SKM-1 (cell line): ENCODE data around the gene CPB1.
"Not testable (repeated sequence)": the region's sequence is repeated elsewhere in the genome, so short reads cannot be mapped to it uniquely, and the experiment has no call there.

Experiments
- DNase-seq: peaks from one replicate; lab custom pipeline; 2025; ENCODE audit not compliant: unreplicated experiment; lab: John Stamatoyannopoulos, UW

CPB1 gene

DNA sequence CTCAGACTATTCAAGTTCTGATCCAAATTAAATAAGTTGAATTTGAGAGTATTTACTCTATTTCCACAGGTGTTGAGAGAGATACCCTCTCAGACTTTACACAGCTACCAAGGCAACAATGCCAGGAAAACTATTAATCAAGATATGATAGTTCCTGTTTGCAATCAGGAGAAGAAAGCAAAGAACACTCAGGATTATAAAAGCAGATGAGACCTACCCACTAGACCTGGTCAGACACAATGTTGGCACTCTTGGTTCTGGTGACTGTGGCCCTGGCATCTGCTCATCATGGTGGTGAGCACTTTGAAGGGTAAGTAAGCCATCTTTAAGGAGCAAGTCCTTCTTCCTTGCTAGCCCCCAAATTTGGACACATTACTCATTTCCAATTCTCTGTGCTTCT, at the start of gene CPB1:
Gene CPB1 (plus strand): TSS at position 227 of the 400 bp plus-strand sequence. CDS start 13 bp downstream, at position 240.
- DNase-seq, result no peak

DNA sequence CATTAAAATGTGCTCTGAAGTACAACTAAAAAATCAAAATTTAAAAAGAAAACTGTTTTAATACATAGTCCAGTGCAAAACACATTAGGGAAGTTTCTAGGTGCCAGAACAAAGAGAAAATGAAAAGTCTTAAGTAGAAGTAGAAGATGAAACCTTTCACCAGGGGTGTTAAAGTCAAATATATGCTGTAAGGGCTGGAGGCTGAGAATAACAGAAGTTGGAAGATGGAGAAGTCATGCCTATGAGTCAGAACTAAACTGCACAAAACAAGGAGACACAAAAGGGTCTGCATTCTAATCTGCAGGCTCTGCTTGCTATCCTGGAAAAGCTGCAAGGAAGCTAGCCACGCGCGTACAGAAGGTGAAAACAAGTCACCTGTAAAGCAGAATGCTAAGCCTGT, 48.7 kb upstream of the CPB1 start:
- DNase-seq, result no peak

DNA sequence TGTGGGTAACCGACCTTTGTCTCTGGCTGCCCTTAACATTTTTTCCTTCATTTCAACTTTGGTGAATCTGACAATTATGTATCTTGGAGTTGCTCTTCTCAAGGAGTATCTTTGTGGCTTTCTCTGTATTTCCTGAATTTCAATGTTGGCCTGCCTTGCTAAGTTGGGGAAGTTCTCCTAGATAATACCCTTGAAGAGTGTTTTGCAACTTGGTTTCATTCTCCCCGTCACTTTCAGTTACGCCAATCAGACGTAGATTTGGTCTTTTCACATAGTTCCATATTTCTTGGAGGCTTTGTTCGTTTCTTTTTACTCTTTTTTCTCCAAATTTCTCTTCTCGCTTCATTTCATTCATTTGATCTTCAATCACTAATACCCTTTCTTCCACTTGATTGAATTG, 42.6 kb upstream of the CPB1 start:
- not testable (repeated sequence) for DNase-seq

DNA sequence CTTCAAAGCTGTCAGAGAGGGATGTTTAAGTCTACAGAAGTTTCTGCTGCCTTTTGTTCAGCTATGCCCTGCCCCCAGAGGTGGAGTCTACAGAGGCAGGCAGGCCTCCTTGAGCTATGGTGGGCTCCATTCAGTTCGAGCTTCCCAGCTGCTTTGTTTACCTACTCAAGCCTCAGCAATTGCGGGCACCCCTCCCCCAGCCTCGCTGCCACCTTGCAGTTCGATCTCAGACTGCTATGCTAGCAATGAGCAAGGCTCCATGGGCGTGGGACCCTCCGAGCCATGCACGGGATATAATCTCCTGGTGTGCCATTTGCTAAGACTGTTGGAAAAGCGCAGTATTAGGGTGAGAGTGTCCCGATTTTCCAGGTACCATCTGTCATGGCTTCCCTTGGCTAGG, 41.5 kb upstream of the CPB1 start:
- DNase-seq, result not testable (repeated sequence)

DNA sequence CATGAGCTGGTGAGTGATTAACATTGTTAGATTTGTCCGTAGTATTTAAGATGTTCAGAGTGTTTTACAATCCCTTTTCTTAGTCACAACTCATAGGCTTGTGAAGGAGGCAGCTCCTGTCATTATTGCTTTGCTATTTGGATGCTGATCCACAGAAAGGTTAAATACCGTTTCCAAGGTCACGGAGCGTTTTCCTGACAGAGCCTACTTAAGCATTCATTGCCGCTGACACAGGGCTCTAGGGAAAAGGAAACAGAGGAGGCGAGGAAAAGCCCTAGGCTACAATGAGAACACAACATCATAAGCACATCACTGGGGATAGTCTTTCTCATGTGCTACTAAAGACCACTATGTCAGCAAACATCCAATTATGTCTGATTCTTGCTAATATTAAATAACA, 38.5 kb upstream of the CPB1 start:
- DNase-seq, result no peak

DNA sequence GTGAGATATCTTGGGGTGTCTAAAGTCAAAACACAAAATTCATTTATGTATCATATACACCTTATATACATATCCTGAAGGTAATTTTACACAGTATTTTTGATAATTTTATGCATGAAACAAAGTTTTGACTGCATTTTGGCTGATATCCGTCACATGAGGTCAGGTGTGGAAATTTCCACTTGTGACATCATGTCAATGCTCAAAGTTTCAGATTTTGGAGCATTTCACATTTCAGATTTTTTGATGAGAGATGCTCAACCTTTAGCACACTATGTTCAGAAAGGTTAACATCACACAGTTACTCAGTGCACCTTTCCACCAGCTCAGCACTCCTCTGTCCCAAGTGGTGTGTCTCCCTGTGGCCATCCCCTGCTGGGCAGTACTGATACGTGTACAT, 37.7 kb upstream of the CPB1 start:
- no peak for DNase-seq

DNA sequence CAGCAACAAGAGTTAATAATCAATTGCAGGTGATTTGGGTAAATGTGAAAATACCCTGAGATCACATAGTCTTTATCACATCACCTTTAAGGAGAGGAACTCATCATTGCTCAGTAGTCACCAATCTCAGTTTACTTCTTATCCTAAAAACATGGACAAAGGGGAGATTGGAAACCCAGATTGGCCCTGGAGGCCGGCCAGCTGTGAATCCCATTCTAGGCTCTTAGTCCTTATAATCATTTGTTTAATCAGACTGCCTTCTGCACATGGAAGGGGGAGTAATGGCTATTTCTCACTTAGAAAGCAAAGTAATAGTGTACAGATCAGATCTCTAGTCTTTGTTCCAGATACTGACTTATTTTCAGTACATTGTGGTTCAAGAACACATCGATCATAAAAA, 37.2 kb upstream of the CPB1 start:
- no peak for DNase-seq

DNA sequence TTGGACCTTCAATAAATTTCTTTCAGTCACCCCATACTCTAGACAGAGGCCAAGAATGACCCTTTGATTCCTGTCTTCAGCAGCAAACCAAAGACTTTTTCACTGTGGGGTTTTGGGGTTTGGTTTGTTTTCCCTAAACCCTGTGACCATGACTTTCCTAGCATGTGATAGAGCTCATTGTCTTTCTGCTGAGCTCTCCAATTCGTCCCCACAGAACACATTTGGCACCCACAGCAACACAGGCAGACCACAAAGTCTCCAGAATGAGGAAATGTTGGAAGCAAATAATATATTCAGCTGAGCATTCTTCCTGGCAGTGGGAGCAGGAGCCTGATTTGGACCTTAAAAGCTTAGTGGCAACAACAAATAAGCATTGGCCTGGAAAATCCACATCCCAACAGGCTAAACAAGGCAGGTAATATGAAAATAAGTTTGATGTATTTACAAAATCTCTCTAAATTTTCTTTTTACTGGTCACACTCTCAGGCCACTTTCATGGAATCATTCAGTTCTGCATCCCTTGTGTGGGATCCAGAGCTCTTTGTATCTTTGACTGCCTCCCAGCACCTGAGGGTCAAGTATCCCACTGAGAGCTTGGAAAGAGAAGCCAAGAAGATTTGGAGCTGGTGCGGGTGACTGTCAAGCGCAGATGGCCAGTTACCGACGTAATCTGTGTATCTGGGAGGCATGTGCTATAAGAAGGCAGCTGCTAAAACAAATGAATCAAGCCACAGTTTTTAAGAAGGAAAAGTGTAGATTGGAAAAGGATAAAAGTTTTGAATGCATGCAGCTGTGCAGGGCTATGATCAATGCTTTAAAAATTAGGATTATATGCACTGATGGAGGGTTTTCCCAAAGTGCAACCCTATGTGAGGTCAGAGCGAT, 36.5 kb upstream of the CPB1 start:
- no peak for DNase-seq

DNA sequence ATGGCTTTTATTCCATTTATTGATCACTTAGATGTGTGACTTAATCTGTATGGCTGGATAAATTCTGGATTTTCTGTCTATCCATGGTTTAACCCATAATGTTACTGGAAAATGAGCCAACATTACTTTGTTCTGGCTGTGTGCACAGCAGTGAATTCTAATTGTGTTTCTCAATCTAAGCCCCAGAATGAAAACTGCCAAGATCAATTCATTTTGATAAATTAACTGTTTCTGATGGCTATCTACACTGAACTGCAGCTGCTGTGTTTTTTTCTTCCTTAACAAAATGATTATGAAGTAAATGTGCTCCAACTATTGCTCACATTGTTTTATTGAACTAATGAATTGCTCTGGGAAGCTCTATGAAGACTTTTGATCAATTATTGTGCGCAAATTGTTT, 35.7 kb upstream of the CPB1 start:
- no peak for DNase-seq

DNA sequence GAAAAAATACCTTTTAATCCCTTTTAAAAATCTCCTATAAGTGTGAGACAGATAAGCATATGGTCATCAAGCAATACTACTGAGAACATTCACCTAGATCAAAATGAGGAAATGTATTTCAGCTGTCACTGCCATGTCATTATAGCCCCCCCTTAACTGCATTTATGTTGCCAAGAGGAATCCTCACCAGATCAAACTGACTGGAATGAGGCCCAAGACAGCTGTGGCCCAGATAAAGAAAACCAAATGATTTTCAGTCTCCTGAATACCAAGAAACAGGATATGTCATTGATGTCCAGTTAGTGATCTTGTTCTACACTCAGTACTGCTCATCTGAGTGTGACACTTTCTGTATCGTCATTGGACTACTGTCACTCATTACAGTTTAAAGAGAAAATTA, 35.1 kb upstream of the CPB1 start:
- no peak for DNase-seq

DNA sequence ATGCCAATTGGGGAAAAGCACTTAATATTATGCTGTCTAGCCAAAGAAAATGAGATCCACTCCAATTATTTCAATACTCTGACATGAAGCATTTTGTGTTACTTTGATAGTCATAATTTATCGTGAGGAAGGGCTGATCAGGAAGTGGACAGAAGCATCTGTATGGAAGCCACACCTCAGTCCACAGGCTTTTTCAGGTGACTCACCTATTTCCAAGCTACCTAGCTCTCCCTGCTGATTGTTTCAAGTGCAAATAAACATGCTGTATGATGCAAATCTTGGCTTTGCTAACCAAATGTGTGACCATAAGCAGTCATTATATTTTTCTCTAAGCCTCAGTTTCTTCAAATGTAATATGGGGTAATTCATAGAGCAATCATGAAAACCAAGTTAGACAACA, 30.8 kb upstream of the CPB1 start:
- DNase-seq, result no peak

DNA sequence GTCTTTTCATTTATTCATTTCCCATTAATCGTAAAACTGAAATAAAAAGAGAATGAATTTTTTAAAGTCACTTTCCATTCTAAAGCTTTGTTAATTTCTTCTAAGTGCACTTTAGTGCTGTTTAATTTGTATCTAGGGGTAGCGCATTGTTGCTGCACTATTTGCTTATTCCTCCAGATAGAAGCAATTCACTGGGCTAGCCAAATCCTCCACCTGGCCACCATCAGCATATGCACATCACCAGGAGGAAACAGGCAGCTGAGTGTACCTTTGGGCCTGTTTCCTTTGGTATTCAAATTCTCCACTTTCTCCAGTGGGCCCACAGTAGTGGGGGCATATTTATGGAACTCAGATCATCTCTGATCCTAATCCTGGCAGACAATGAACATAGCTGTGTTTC, 29.8 kb upstream of the CPB1 start:
- no peak for DNase-seq

DNA sequence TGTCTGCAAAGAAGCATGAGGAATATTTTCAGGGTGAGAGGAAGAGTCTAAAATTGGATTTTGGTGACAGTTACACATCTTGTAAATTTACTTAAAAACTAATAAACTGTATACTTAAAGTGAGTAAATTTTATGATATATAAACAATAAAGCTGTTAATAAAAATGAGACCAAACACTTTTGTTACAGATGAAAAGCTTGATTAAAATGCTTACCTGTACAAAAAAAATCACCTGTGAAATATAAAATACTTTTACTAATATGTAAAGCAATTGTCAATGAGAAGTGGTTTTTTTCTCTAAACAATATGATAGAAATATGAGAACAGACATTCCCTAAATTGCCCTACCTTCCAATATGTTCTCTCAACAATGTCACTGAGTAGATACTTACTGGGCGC, 27.2 kb upstream of the CPB1 start:
- no peak for DNase-seq

DNA sequence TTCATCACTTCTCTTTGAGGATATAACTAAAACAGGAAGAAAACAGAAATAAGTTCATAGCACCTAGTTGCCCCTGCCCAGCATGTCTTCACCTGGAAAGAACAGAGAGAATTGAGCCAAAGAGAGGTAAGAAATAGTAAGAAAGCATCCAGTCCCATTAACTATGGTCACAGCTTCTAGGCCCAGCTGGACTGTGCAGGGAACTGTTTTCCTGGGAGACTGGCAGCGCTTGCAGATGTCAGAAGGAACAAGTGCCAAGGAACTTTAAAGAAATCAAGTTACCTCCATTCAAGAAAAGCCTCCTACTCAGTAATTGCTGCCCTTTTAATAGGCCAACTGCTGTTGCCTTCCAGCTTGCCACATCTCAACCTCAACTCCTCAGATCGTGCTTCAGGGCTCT, 17.8 kb upstream of the CPB1 start:
- DNase-seq, result no peak

DNA sequence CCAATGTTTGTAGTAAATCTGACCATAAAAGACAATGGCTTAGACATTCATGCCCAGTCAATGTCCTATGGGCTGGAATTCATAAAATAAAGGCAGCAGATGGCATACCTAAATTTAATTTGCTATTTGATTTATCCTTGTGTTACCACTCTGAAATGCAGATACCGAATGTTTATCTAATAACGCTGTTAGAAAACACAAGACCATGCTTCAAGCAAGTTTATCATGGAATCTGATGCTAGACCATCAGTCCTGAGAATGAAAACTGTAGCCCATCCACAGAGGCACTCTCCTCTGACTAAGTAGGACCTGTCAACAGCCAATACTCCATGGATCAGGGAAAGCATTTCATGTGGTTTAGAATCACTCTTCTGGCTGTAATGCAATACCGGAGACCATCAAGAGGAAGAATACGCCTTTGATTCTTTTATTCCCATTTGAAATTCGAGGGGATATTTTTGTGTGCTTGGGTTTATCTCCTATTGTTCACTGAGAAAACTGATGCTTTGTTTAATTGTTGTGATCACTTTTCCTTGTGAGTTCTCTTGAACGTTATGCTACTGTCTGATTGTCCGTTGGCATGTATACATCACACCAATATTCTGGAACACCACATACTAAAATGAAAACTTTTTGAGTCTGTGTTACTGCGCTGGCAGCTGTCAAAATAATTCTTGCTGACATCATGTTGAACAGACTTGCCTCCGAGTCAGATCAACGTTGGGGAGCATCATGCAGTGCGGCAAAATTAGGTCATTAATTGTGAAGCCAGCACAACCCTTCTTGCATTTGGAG, 12.1 kb upstream of the CPB1 start:
- no peak for DNase-seq

DNA sequence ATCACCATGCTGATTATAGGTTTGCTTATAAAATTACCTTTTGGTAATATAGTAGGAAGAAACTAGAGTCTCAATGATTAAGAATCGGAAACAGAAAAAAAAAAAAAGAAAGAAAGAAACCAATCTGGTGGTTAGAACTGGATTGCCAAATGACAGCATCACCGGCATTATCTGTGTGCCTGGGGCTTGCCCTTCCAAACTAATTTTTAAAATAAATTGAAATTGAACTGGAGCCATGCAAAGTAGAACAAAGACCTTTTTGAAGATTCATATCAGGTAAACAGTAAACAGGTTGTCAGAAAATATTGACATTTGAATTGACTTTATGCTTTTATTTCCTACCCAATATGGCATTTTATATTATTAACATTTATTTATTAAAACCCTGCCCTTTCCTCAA, 11.2 kb upstream of the CPB1 start:
- no peak for DNase-seq

DNA sequence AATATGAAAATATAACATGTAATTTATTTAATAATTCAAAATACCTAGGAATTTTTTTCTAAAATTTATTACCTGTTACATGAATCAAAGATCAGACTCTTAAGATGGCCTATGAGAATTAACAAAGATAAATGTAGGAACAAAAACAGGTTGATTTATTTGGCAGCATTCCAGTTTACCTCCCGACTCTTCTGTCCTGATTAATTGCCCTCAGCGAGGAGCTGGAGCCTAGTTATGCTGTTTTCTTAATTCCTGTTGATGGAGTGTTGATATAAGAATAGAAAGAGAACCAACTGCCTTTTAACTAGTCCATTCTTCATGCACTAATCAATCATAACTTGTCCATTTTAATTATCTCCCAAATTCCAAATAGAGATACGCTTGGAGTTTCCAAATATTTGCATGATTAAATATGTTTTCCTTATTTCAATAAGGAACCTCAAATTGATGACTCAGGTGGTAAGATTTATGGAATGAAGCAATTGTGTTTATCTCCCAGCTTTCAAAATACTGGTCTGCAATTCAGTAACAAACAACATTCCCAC, 10.6 kb upstream of the CPB1 start:
- no peak for DNase-seq

DNA sequence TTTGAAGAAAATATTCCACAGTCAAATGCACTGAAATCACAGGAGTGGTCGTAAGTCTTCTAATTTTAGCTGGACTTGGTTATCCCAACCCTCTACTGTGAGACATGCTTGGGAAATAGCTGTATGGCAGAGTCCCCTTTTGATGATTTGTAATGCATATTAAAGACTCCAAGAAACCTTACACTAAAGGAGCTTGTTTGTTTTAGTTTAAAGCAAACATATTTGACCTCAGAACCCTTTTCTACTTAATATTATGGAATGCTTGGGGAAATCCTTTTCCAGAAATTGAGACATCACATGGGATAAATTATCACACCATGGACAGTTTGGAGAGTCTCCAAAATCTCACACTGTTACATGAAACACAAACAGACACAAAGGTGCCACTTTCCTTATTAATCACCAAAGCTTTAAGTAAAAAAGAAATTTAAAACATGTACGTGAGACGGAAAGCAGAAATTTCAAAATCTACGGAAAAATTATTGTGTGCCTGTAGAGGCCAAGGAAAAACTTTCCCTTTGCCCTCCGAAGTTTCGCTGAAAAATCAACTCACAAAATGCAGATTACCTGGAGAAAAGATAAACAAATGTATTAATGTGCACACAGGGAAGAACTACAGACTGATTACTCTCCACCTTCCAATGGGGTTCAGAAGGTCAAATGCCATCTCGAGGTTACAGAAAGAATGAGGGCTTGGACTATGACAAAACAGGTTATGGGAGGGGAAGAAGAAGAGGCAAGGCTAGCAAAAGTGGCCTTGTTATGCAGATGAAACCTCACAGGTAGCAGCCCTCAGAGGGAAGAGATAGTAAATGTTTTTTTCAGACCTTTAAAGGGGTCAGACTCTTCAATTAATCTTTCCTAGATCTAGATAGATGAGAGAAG, 7.0 kb upstream of the CPB1 start:
- DNase-seq, result no peak

DNA sequence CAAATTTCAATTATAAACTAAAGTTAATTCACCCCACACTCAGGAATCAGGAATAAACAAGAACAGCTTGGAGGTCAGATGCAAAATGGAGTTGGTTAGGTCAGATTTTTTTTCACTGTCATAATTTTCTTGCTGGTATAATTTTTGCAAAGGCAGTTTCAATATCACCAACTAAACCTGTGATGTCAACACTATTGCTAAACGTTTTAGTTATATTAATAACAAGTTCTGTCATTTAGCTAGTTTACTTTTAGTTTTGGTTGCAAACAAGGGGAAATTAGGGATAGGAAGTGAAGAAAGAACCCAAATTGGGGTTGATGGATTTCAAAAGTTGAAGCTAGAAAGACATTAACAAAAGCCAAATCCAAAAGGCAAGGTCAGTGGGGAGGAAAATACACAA, 4.6 kb upstream of the CPB1 start:
- no peak for DNase-seq

DNA sequence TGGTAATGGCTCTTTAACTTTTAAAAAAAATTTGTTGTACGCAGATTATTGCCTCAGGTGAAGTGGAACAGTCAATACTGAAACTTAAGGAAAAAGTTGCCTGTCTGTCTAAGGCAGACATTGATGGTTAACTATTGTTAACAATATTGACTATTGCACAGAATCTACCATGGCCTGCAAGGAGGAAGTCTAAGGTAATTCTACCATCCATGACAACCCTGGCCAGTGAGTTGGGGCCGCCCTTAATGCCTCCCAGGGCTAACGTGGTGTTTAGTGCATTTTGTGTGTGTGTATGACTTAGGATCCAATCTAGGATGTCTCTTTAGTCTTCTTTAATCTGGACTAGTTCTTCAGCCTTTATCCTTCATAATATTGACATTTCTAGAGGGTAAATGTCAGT, 2.1 kb upstream of the CPB1 start:
- DNase-seq, result no peak

DNA sequence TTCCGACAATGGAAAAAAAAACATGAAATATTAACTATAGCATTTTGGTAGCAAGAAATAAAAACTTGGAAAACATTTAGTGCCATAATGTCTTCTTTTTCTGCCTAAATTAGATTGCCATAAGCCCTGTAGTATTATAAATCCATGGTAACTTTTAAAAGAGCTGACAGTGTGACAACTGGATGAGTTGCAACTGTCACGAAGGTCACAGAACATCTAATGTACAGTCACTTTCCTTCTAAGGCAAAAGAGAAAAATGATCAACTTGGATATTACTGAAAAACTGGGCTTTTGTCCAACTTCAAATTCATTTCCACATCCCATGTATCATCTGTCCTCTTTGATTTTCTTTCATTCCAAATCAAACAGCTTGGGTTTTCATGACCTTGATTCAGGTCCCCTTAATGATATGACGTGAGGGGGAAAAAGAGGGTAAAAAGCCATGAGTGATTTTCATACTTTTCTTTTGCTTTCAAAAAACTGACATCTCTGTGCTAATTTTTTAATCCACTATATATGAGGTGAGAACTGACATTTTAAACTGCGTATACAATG, 602 bp downstream of the CPB1 start:
- no peak for DNase-seq
